ENCODE measurements around the gene THRB.

DNA sequence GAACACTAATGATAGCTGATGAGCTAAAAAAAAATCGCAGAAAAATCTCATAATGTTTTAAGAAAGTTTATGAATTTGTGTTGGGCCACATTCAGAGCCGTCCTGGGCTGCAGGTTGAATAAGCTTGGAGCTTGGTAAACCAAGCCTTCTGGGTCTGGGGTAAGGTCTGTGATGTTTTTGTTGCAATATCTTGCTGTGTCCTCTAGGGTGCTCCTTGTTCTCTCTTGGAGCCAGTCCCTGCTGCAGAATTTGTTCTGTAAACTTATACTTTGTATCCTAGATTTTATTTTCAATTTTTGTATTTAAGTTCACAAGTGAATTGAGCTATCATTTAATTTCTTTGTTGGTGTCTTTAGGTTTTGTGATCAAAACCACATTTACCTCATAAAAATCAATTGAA is 405.9 kb downstream of the THRB start:
- TF ChIP-seq ZFHX2 (tag by site-specific recombination; conservative IDR thresholded peaks at IDR 0.05): no peak
- no peak for TF ChIP-seq TCF7L2 (IDR thresholded peaks at IDR 0.05; ENCODE audit: borderline replicate concordance, low read depth, low read length)
- TF ChIP-seq ZNF223 (tag by site-specific recombination; IDR thresholded peaks at IDR 0.05): no peak
- no peak for TF ChIP-seq ZNF16 (tag by site-specific recombination; IDR thresholded peaks at IDR 0.05; ENCODE audit: low read depth)
- no peak for TF ChIP-seq CTCF (tag by site-specific recombination; IDR thresholded peaks at IDR 0.05)
- no peak for TF ChIP-seq ZNF433 (tag by site-specific recombination; IDR thresholded peaks at IDR 0.05; ENCODE audit: low read depth)
- no peak for TF ChIP-seq ZBTB21 (tag by site-specific recombination; IDR thresholded peaks at IDR 0.05)
